Bronchus fibroblast of lung (primary cell): ENCODE data around the gene TOX2. TPM values are rescaled to one million over a fixed set of nuclear protein-coding genes. Genes with fewer than 3 reads are reported as not detected.

Experiments
- total RNA-seq: library from RNA; depleted of rRNA; stranded (reverse); fragments of >200 nt; gene quantifications from 2 replicates; pipeline ENCODE4 v1.2.3, GENCODE V29; 2015

The TOX2 gene
- total RNA-seq: 50.5 and 52.8 TPM in 2 replicates

GRCh38 chr20:43914311-43915210 lies at the start of gene TOX2:
Gene TOX2 (plus strand): TSS chr20:43914852. CDS start chr20:43914892, 40 bp downstream.

Other genes with a start within 250 kb of the TOX2 start
- 44.2 and 54.1 TPM in 2 replicates for gene MYBL2, start 247.7 kb upstream of the TOX2 start, total RNA-seq
- gene GTSF1L, start 187.8 kb upstream of the TOX2 start, total RNA-seq: not detected in 2 replicates